Peyer's patch (tissue), 4 donors: ENCODE data around the gene TOMM34.

Experiments
- CTCF ChIP-seq, 6 experiments: fragments of 450-650 bp in 4 of 6; fragments of 200-600 bp in 2 of 6; sonication (generic) in 1 of 6; IDR thresholded peaks; one replicate each; pipeline ENCODE4 v1.5.1; 2017 to 2019; ENCODE audit warnings: antibody characterized with exemption in 6 of 6, mild to moderate bottlenecking in 3 of 6, moderate library complexity in 1 of 6
- POLR2A ChIP-seq, 2 donors: fragments of 450-650 bp; IDR thresholded peaks; one replicate each; pipeline ENCODE4 v1.5.1; 2017; ENCODE audit warnings: antibody characterized with exemption in 2 of 2, mild to moderate bottlenecking in 2 of 2, moderate library complexity in 2 of 2

GRCh38 chr20:44938637-44939036, 21.6 kb downstream of the TOMM34 start:
- TF ChIP-seq CTCF (IDR thresholded peaks at IDR 0.05) (no peak), POLR2A (IDR thresholded peaks at IDR 0.05) (no peak)
